DND-41 (cell line): ENCODE measurements around the gene SLC11A1.

Experiments
- EZH2 ChIP-seq: IDR thresholded peaks from 3 replicates; pipeline ENCODE4 v1.6.1; 2012; ENCODE audit warnings: borderline replicate concordance, low read depth, mild to moderate bottlenecking, moderate library complexity, low read length, inconsistent platforms; ENCODE audit not compliant: severe bottlenecking
- TF ChIP-seq, protein P1 (sequence below): IDR thresholded peaks from 2 replicates; pipeline ENCODE4 v1.5.1; 2012; ENCODE audit warnings: borderline replicate concordance, low read length, moderate library complexity, mild to moderate bottlenecking; ENCODE audit not compliant: poor library complexity, severe bottlenecking; ENCODE audit errors: extremely low read depth

- TF ChIP-seq, protein P1, sequence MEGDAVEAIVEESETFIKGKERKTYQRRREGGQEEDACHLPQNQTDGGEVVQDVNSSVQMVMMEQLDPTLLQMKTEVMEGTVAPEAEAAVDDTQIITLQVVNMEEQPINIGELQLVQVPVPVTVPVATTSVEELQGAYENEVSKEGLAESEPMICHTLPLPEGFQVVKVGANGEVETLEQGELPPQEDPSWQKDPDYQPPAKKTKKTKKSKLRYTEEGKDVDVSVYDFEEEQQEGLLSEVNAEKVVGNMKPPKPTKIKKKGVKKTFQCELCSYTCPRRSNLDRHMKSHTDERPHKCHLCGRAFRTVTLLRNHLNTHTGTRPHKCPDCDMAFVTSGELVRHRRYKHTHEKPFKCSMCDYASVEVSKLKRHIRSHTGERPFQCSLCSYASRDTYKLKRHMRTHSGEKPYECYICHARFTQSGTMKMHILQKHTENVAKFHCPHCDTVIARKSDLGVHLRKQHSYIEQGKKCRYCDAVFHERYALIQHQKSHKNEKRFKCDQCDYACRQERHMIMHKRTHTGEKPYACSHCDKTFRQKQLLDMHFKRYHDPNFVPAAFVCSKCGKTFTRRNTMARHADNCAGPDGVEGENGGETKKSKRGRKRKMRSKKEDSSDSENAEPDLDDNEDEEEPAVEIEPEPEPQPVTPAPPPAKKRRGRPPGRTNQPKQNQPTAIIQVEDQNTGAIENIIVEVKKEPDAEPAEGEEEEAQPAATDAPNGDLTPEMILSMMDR = no peak
- no peak for TF ChIP-seq EZH2
Observed at GRCh38 chr2:218437969-218438368, 55.9 kb downstream of the SLC11A1 start.
